GM23248 (cell line): Measurements from ENCODE around the gene GINM1.

ENCODE experiments used
- EZH2 ChIP-seq: fragments of 200-600 bp; sonication (generic); IDR thresholded peaks from 2 replicates; pipeline ENCODE4 v1.6.1; 2018; ENCODE audit warnings: antibody characterized with exemption, mild to moderate bottlenecking; ENCODE audit not compliant: insufficient read depth, poor library complexity, severe bottlenecking
- EZH2phosphoT487 ChIP-seq: fragments of 200-600 bp; sonication (generic); IDR thresholded peaks from 2 replicates; pipeline ENCODE4 v1.6.1; 2018; ENCODE audit warnings: antibody characterized with exemption, moderate library complexity, mild to moderate bottlenecking, low read depth; ENCODE audit not compliant: insufficient read depth

DNA sequence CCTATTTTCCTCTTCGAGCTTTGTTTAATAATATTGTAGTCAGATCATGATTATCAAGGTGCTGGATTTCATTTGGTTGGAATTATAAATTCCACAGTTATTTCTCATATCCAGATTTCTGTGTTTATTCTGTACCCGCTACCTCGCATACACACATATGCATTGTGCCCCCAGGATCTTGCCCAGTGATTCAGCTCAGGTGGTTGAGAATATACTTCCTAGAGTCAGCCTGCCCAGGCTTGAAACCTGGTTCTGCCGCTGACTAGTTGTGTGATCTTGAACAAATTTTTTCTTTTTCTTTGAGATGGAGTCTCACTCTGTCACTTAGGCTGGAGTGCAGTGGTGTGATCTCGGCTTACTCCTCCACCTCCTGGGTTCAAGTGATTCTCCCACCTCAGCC is 14.7 kb downstream of the GINM1 start:
- TF ChIP-seq EZH2 (no peak), EZH2phosphoT487 (no peak)
